HG02870 (cell line): ENCODE results near the gene CRLF1.

Experiments
- ATAC-seq: cut with Tn5 transposase; IDR thresholded peaks from one replicate; pipeline ENCODE4 v1.9.1; 2021; ENCODE audit warnings: mild to moderate bottlenecking, moderate library complexity; ENCODE audit not compliant: unreplicated experiment

CRLF1 gene

DNA sequence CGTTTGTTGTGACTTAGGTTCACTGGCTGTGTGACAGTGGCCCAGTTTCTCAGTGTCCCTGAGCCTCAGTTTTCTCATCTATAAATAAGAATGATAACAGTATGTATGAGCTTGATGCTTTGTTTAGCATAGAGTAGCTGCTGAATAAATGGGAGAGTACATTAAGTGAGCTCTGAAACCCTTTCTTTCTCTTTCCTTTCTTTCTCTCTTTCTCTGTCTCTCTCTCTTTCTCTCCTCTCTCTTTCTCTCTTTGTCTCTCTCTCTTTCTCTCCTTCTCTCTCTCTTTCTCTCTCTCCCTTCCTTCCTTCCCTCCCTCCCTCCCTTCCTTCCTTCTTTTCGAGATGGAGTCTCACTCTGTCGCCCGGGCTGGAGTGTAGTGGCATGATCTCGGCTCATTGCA is 46.9 kb downstream of the CRLF1 start:
- no peak for ATAC-seq

DNA sequence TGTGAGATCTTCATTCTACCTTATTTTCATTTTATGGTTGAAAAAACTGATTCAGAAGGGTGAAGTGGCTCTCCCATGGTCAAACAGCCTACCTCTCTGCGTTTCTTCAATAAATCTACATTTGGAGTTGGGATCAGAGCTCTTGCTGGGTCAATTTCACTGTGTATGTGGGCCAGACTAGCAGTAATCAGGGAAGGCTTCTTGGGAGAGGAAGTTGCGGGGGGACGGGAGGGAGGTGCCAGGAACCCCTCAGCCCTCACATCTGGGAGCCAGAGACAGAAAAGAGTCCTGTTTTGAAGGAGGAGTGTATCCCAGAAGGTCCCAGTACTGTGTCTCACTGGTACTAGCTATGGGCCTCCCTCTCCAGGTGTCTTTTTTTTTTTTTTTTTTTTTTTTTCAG is 48.0 kb downstream of the CRLF1 start:
- no peak for ATAC-seq

DNA sequence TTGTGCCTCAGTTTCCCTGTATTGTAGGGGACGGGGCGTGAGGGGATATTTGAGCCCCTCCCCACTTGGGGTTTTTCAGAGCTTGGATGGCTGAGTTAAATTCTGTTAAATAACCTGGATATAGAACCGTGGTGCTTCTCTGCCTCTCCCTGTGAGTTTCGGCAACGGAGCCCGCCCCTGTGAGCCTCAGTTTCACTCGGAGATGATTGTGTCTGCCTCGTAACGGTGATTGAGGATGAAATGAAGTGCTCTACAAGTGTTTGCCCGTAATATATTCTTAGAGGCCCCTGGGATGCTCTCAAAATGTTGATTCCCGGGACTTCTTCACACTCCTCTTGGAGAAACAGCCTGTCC is 48.4 kb downstream of the CRLF1 start:
- no peak for ATAC-seq

DNA sequence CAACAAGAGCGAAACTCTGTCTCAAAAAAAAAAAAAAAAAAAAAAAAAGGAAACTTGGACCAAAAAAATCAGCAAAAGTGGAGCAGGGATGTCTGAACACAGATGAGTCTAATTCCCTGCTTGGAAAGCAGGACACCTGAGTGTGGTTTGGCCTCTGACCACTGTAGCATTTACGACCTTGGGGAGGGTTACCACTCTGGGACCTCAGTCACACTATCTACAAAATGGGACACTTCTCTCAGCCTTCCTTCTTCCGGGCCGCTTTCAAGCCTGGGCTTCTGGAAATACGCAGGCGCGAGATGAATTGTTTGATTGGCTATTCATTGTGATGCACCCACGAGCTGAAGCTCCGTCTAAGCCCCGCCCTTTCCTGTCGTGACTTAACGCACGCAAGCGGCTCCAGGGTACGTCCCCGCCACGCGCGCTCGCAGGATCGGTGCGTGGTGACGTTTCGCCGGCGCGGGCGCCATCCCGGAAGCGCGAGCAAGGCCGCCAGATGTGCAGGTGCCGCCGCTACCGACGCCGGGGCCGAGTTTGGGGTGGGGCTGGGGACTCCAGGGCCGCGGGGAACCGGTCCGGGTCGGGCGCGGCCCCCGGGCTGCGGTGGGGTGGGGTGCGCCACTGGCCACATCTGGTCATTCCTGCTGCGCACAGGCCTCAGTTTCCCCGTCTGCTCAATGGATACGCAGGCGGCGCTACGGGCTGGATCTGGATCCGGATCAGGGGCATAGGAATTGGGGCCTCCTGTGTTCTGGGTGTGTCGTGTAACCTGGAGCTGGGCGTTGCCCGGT is 49.0 kb downstream of the CRLF1 start, which contains the start of gene KXD1:
Gene KXD1, plus strand, starts transcription at position 460 of the 791 bp plus-strand sequence. CDS start 4,187 bp downstream, outside the sequence.
- ATAC-seq, result peak; percentile 89

DNA sequence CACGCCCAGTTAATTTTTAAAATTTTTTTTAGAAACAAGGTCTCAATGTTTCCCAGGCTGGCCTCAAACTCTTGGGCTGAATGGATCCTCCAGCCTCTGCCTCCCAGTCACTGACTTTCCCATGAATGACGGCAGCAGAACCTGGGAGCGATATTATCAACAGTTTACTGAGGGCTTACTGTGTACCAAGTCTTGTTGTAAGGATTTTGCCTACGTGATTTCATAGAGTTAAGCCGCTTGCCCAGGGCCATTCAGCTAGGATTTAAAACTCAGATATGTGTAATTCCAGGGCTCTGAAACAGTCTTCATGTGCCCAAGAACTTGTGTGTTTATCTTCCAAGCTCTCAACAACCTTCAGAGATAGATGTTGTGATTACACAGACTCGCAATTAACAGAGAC is 55.0 kb downstream of the CRLF1 start:
- ATAC-seq, result no peak

DNA sequence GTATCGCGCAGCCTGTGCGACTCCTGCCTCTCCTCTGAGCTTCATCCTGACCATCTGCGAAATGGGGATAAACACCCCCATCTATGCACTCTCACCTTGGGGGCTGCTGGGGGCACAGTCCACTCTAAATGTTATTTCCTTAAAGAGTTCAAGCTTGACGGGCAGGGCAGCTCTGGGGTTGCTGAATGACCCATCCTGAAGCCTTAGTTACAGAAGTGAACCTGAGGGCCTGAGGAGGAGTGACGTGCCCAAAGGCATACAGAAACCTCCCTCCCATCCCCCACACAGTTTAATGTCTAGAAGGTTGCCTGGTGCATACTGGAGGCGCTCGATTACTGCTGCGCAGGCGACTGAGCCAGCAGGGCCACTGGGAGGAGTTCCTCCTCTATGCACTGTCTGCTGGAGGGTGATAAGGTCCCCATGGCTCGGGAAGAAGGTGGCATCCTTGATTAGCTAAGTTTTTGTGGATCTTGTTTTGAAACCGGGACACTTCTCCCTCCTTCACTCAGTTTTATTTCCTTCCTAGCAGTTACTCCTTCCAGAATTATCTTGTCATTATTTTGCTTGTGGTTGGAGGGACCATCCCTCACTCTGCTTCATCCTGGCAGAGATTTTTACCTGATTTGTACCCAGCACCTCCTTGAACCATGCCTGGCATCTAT is 62.7 kb downstream of the CRLF1 start:
- peak; percentile 56 for ATAC-seq
